ENCODE data around the gene ATP6V0C.
"Not testable (repeated sequence)": the region's sequence is repeated elsewhere in the genome, so short reads cannot be mapped to it uniquely, and the experiment has no call there.

Gene ATP6V0C

GRCh38 chr16:2560131-2560797 lies 46.5 kb downstream of the ATP6V0C start:
- DNase-seq, result not testable (repeated sequence)

- DNase-seq, result not testable (repeated sequence)
These were observed 47.0 kb downstream of the ATP6V0C start for GRCh38 chr16:2560798-2561133.

- not testable (repeated sequence) for DNase-seq
These were observed 53.8 kb downstream of the ATP6V0C start for GRCh38 chr16:2567506-2567905.

DNA sequence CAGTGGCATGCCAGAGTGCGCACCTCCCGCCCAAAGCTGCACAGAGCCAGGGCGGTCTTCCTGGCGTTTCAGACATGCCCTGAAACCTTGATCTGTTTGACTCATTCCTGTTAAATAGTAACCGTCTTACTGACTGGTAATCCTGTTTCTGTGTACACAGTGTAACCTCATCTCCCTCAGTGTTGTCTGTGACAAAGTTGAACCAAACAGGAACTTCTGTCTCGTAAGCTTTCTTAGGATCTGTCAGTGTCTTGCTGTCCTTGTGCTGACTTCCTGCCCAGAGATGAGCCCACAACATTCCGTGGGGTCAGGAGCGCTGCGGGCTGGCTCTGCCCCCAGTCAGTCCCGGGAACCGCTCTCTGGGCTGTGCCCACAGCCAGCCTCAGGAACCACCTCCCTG lies 54.8 kb downstream of the ATP6V0C start:
- DNase-seq, result not testable (repeated sequence)
